PC-9 (cell line): ENCODE data around the gene PRKRIP1. TPM values are rescaled to one million over a fixed set of nuclear protein-coding genes. Genes with fewer than 3 reads are reported as not detected.

Source experiments
- microRNA-seq: library from miRNA; unstranded; fragments of <30 nt; microRNA quantifications from one replicate; pipeline ENCODE4 v1.2.0, GENCODE V29; 2021; ENCODE audit warnings: borderline number of aligned reads, borderline replicate concordance
- total RNA-seq: library from RNA; stranded (reverse); gene quantifications from 2 replicates; pipeline ENCODE4 v1.2.3, GENCODE V29; 2021

The PRKRIP1 gene
- total RNA-seq, 1 experiment from 2014 or later, result 34.6 TPM

Small RNA genes lying within 50 kb of the gene (microRNA-seq; reads per million reads assigned to microRNA genes)
- gene MIR4467, result 26.3 reads per million, percentile 35 among the genes with 10 or more reads in this experiment
- gene MIR5090, result 8.8 reads per million, percentile 13 among the genes with 10 or more reads in this experiment
- not detected for gene MIR548O

Other genes with a start within 250 kb of the PRKRIP1 start
- gene SH2B2, start 109.5 kb upstream of the PRKRIP1 start, total RNA-seq, result 12.1 and 18.4 TPM in 2 replicates
- not detected in 2 replicates for gene SPDYE6, start 39.9 kb upstream of the PRKRIP1 start, total RNA-seq
- gene ORAI2, start 37.2 kb downstream of the PRKRIP1 start, total RNA-seq, result 53.3 and 59.7 TPM in 2 replicates
- 10.9 and 18.1 TPM in 2 replicates for gene ALKBH4, start 68.5 kb downstream of the PRKRIP1 start, total RNA-seq
- 35.3 and 57.9 TPM in 2 replicates for gene LRWD1, start 68.6 kb downstream of the PRKRIP1 start, total RNA-seq
- 50.2 and 66.9 TPM in 2 replicates for gene POLR2J, start 82.6 kb downstream of the PRKRIP1 start, total RNA-seq
- gene RASA4B, start 121.4 kb downstream of the PRKRIP1 start, total RNA-seq, result 1.2 and 5.8 TPM in 2 replicates
- gene UPK3BL2, start 147.3 kb downstream of the PRKRIP1 start, total RNA-seq, result 24.3 and 36.8 TPM in 2 replicates
- not detected in 2 replicates for gene SPDYE2, start 154.9 kb downstream of the PRKRIP1 start, total RNA-seq
- gene POLR2J3, start 176.2 kb downstream of the PRKRIP1 start, total RNA-seq, result 51.1 and 54.0 TPM in 2 replicates
- 25.5 and 44.7 TPM in 2 replicates for gene RASA4, start 220.4 kb downstream of the PRKRIP1 start, total RNA-seq
- 39.8 and 52.0 TPM in 2 replicates for gene UPK3BL1, start 246.4 kb downstream of the PRKRIP1 start, total RNA-seq